HepG2 (cell line): ENCODE results near the gene TOR4A. TPM values are rescaled to one million over a fixed set of nuclear protein-coding genes. Genes with fewer than 3 reads are reported as not detected.
A peak's percentile ranks its signal among the peaks of the same experiment; 100 is the strongest.

Experiments used
- DZIP1 ChIP-seq: sonication (generic); formaldehyde crosslinking; IDR thresholded peaks from 2 replicates; pipeline ENCODE4 v1.5.0; 2020; ENCODE audit warnings: mild to moderate bottlenecking, missing genetic modification reagents
- E2F2 ChIP-seq: sonication (generic); formaldehyde crosslinking; IDR thresholded peaks from 2 replicates; pipeline ENCODE4 v1.4.0; 2020; ENCODE audit warnings: missing genetic modification reagents, borderline replicate concordance
- HDAC1 ChIP-seq: sonication (generic); formaldehyde crosslinking; IDR thresholded peaks from 2 replicates; pipeline ENCODE4 v1.5.1; 2020; ENCODE audit warnings: mild to moderate bottlenecking, missing genetic modification reagents
- MAX ChIP-seq: IDR thresholded peaks from 2 replicates; pipeline ENCODE4 v1.6.1; 2012; ENCODE audit warnings: inconsistent platforms
- MED13 ChIP-seq: sonication (generic); formaldehyde crosslinking; IDR thresholded peaks from 2 replicates; pipeline ENCODE4 v1.5.0; 2020; ENCODE audit warnings: missing genetic modification reagents
- PRDM15 ChIP-seq: sonication (generic); formaldehyde crosslinking; IDR thresholded peaks from 2 replicates; pipeline ENCODE4 v1.4.0; 2020; ENCODE audit warnings: missing genetic modification reagents
- RFX1 ChIP-seq: fragments of 450-650 bp; IDR thresholded peaks from 2 replicates; pipeline ENCODE4 v1.6.1; 2017
- SOX13 ChIP-seq, 3 experiments: fragments of 450-650 bp in 1 of 3; sonication (generic) in 1 of 3; formaldehyde crosslinking in 1 of 3; IDR thresholded peaks in 2 of 3; conservative IDR thresholded peaks in 1 of 3; 2 replicates each; pipeline versions ENCODE4 v1.5.0 to v1.6.1; 2016 to 2020; ENCODE audit warnings: antibody characterized with exemption in 1 of 3, mild to moderate bottlenecking in 1 of 3, missing compliant biosample characterization in 1 of 3, missing genetic modification reagents in 1 of 3, moderate library complexity in 1 of 3
- TERF1 ChIP-seq: sonication (generic); formaldehyde crosslinking; IDR thresholded peaks from 2 replicates; pipeline ENCODE4 v1.8.0; 2022; ENCODE audit warnings: mild to moderate bottlenecking, missing genetic modification reagents, moderate library complexity
- ZBTB26 ChIP-seq: IDR thresholded peaks from 2 replicates; pipeline ENCODE4 v1.6.1; 2016; ENCODE audit warnings: missing compliant biosample characterization, missing genetic modification reagents, borderline replicate concordance
- ZMYM4 ChIP-seq: sonication (generic); formaldehyde crosslinking; IDR thresholded peaks from 2 replicates; pipeline ENCODE4 v1.8.1; 2023; ENCODE audit warnings: mild to moderate bottlenecking, missing genetic modification reagents
- ZNF20 ChIP-seq: sonication (generic); formaldehyde crosslinking; IDR thresholded peaks from 2 replicates; pipeline ENCODE4 v1.4.0; 2020; ENCODE audit warnings: mild to moderate bottlenecking, moderate library complexity, missing genetic modification reagents
- ZNF563 ChIP-seq: sonication (generic); formaldehyde crosslinking; IDR thresholded peaks from 2 replicates; pipeline ENCODE4 v1.8.0; 2022; ENCODE audit warnings: mild to moderate bottlenecking, moderate library complexity, missing genetic modification reagents
- ZNF580 ChIP-seq: IDR thresholded peaks from 2 replicates; pipeline ENCODE4 v1.6.1; 2016; ENCODE audit warnings: low read depth, borderline replicate concordance
- ZNF672 ChIP-seq: sonication (generic); formaldehyde crosslinking; IDR thresholded peaks from 2 replicates; pipeline ENCODE4 v1.8.1; 2022; ENCODE audit warnings: missing genetic modification reagents
- ZNF777 ChIP-seq: sonication (generic); formaldehyde crosslinking; IDR thresholded peaks from 2 replicates; pipeline ENCODE4 v1.4.0; 2020; ENCODE audit warnings: missing genetic modification reagents
- ZNF792 ChIP-seq: IDR thresholded peaks from 2 replicates; pipeline ENCODE4 v1.6.1; 2016
- ZNF850 ChIP-seq: sonication (generic); formaldehyde crosslinking; conservative IDR thresholded peaks from 2 replicates; pipeline ENCODE4 v1.9.0; 2021; ENCODE audit warnings: mild to moderate bottlenecking, missing genetic modification reagents
- polyA plus RNA-seq, 8 experiments: library from polyadenylated mRNA; depleted of rRNA in 3 of 8; stranded (reverse) in 7 of 8; unstranded in 1 of 8; fragments of >200 nt; fragmentation: Illumina TruSeq in 4 of 8; extraction: Trizol in 4 of 8; gene quantifications; 2 replicates each; pipeline versions ENCODE4 v1.2.1 to v1.2.3, GENCODE V29; 2011 to 2016; ENCODE audit warnings: low read depth in 4 of 8, missing spikeins in 1 of 8, mixed read lengths in 1 of 8; ENCODE audit not compliant: insufficient read depth in 1 of 8
- total RNA-seq, 5 experiments: library from RNA; depleted of rRNA; stranded (reverse); fragments of >200 nt; fragmentation: Illumina TruSeq; extraction: Trizol; gene quantifications; 2 replicates each; pipeline ENCODE4 v1.2.3, GENCODE V29; 2016; ENCODE audit warnings: low read depth in 1 of 5

TOR4A gene
- total and polyA plus RNA-seq, 2 of the 13 experiments (the other 11 are each of a cell fraction or from before 2014, with no cell fraction given) = 11.1 to 14.2 TPM

GRCh38 chr9:137319011-137319738 is 41.6 kb downstream of the TOR4A start (continued):
- TF ChIP-seq RFX1 (no peak), ZNF20 (CRISPR knock-in tag) (no peak), SOX13 (IDR thresholded peaks at IDR 0.05) (no peak), SOX13 (CRISPR knock-in tag; conservative IDR thresholded peaks at IDR 0.05 in 1 of 2, IDR thresholded peaks at IDR 0.05 in 1 of 2) (peak in 1 of 2 experiments; percentile 12; a peak in 1 of 4 replicates), ZMYM4 (CRISPR knock-in tag) (no peak), TERF1 (no peak), ZNF672 (no peak), ZNF580 (no peak), ZNF563 (no peak), E2F2 (CRISPR knock-in tag) (no peak), MAX (0 out of 2 replicates have a peak, but pooled peaks have one; percentile 33), ZBTB26 (CRISPR knock-in tag) (no peak), PRDM15 (CRISPR knock-in tag) (no peak), ZNF792 (CRISPR knock-in tag) (no peak), ZNF777 (CRISPR knock-in tag) (peak; percentile 61; the same call in 1 of the 2 replicates), DZIP1 (CRISPR knock-in tag) (no peak), ZNF850 (no peak), MED13 (CRISPR knock-in tag) (no peak), HDAC1 (CRISPR knock-in tag) (no peak)
